ENCODE data around the gene MAL. TPM values are rescaled to one million over a fixed set of nuclear protein-coding genes. Genes with fewer than 3 reads are reported as not detected.
"Not testable (repeated sequence)": the region's sequence is repeated elsewhere in the genome, so short reads cannot be mapped to it uniquely, and the experiment has no call there.

MAL gene
- total RNA-seq, 1 experiment from 2014 or later, result not detected

DNA sequence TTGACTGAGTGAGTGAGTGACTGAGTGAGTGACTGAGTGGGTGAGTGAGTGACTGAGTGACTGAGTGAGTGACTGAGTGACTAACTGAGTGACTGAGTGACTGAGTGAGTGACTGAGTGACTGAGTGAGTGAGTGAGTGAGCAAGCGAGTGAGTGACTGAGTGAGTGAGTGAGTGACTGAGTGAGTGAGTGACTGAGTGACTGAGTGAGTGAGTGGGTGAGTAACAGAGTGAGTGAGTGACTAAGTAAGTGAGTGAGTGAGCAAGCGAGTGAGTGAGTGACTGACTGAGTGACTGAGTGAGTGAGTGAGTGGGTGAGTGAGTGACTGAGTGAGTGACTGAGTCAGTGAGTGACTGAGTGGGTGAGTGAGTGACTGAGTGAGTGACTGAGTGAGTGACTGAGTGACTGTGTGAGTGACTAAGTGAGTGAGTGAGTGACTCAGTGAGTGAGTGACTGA is 11.9 kb downstream of the MAL start:
- H3K9me3 ChIP-seq, result no peaks in the 10 kb centered on the region
- peaks cover 10% of the 10 kb centered on the region for H3K27me3 ChIP-seq
- DNase-seq, result no peak
- no peak overlapping the region for H3K4me3 ChIP-seq
- H3K36me3 ChIP-seq, result no peaks in the 10 kb centered on the region

DNA sequence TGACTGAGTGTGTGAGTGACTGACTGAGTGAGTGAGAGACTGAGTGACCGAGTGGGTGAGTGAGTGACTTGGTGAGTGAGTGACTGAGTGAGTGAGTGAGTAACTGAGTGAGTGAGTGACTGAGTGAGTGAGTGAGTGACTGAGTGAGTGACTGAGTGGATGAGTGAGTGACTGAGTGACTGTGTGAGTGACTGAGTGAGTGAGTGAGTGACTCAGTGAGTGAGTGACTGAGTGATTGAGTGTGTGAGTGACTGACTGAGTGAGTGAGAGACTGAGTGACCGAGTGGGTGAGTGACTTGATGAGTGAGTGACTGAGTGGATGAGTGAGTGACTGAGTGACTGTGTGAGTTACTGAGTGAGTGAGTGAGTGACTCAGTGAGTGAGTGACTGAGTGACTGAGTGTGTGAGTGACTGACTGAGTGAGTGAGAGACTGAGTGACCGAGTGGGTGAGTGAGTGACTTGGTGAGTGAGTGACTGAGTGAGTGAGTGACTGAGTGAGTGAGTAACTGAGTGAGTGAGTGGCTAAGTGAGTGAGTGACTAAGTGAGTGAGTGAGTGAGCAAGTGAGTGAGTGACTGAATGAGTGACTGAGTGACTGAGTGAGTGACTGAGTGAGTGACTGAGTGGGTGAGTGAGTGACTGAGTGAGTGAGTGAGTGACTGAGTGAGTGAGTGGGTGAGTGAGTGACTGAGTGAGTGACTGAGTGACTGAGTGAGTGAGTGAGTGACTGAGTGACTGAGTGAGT is 12.5 kb downstream of the MAL start:
- H3K9me3 ChIP-seq, H3K27me3 ChIP-seq, H3K36me3 ChIP-seq, DNase-seq, H3K4me3 ChIP-seq: not testable (repeated sequence)

DNA sequence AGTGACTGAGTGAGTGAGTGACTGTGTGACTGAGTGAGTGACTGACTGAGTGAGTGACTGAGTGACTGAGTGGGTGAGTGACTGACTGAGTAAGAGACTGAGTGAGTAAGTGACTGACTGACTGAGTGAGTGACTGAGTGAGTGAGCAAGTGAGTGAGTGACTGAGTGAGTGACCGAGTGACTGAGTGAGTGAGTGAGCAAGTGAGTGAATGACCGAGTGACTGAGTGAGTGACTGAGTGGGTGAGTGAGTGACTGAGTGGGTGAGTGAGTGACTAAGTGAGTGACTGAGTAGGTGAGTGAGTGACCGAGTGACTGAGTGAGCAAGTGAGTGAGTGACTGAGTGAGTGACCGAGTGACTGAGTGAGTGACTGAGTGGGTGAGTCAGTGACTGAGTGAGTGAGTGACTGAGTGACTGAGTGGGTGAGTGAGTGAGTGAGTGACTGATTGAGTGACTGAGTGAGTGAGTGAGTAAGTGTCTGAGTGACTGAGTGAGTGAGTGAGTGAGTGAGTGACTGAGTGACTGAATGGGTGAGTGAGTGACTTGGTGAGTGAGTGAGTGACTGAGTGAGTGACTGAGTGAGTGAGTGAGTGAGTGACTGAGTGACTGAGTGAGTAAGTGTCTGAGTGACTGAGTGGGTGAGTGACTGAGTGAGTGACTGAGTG is 13.3 kb downstream of the MAL start:
- no peaks in the 10 kb centered on the region for H3K9me3 ChIP-seq
- H3K36me3 ChIP-seq, result no peaks in the 10 kb centered on the region
- H3K4me3 ChIP-seq, result no peak overlapping the region
- peaks cover 10% of the 10 kb centered on the region for H3K27me3 ChIP-seq
- no peak for DNase-seq

DNA sequence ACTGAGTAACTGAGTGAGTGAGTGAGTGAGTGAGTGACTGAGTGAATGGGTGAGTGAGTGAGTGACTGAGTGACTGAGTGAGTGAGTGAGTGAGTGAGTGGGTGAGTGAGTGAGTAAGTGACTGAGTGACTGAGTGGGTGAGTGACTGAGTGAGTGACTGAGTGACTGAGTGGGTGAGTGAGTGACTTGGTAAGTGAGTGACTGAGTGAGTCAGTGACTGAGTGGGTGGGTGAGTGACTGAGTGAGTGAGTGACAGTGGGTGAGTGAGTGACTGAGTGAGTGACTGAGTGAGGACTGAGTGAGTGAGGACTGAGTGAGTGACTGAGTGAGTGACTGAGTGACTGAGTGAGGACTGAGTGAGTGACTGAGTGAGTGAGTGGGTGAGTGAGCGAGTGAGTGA is 13.9 kb downstream of the MAL start:
- Histone ChIP-seq H3K9me3 (no peaks in the 10 kb centered on the region), H3K27me3 (peaks cover 10% of the 10 kb centered on the region), H3K4me3 (no peak overlapping the region), H3K36me3 (no peaks in the 10 kb centered on the region)
- no peak for DNase-seq

DNA sequence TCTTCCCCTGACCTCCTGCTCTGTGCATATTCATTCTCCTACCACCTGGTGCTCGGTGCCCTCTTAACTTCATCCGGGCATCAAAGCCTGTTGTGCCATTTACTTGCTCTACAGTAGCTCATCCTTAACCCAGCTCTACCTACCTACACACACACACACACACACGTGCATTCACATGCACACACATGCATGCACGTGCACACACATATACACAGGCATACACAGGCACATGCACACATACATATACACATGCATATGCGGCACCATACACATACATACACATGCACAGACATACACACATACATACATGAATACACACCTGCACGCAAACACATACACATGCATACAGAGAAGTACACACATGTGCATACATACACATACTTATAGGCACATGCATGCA is 14.5 kb downstream of the MAL start:
- DNase-seq, result no peak
- no peaks in the 10 kb centered on the region for H3K36me3 ChIP-seq
- H3K4me3 ChIP-seq, result no peak overlapping the region
- peaks cover 7% of the 10 kb centered on the region for H3K27me3 ChIP-seq
- H3K9me3 ChIP-seq, result no peaks in the 10 kb centered on the region

DNA sequence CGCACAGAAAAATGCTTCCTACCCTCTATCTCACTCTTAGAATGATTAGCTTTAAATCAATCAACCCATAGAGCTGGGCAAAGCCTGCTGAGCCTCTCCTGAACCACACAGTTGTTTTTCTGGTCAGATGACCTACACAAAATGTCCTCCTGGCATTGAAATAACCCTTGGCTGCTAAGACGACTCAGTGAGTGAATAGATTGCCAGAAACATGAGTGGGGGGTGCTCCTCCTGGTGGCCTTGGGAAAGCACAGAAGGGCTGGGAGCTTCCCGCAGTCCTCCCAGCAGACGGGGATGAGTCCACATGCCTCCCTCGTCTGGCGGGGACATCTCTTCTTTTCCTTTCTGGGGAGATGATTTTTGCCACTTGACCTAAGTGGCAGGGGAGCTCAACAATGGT is 14.9 kb downstream of the MAL start:
- Histone ChIP-seq H3K9me3 (no peaks in the 10 kb centered on the region), H3K27me3 (peaks cover 5% of the 10 kb centered on the region; the same call in 1 of the 2 replicates), H3K4me3 (no peak overlapping the region), H3K36me3 (no peaks in the 10 kb centered on the region)
- no peak for DNase-seq

DNA sequence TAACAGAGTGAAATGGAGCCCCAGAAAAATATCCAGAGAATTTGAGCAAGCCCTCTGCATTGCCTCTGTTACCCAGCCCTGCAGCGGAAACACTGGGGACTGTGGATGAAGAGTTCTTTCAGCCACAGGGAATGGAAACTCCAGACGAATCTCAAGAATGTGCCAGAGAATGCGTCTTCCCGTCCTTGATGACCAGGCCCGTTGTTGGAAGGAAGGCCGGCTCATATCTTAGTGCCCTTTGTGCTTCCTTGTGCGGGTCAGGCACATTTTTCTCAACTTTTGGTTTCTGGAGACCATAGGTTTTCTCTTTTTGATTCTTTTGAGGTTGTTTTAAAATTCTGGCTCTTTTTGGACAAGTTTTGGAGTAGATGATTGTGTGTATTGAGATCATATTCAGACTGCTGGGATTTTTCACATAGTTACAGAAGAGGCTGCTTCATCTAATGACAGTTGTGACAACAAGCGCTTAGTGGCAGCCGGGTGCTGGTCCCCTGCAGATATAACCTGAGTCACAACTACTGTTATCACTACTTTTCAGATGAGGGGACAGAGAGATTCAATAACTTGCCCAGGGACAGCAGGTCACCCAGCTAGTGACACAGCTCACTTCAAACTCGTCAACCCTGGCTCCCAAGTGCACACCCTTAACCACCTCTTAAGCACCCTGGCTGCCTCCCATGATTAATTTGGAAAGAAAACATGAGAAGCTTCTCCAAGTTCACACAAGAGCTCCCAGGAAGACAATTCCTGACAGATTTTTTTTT is 15.7 kb downstream of the MAL start:
- Histone ChIP-seq H3K4me3 (no peak overlapping the region), H3K36me3 (no peaks in the 10 kb centered on the region), H3K9me3 (no peaks in the 10 kb centered on the region), H3K27me3 (peaks cover 1% of the 10 kb centered on the region; the same call in 1 of the 2 replicates)
- no peak for DNase-seq

DNA sequence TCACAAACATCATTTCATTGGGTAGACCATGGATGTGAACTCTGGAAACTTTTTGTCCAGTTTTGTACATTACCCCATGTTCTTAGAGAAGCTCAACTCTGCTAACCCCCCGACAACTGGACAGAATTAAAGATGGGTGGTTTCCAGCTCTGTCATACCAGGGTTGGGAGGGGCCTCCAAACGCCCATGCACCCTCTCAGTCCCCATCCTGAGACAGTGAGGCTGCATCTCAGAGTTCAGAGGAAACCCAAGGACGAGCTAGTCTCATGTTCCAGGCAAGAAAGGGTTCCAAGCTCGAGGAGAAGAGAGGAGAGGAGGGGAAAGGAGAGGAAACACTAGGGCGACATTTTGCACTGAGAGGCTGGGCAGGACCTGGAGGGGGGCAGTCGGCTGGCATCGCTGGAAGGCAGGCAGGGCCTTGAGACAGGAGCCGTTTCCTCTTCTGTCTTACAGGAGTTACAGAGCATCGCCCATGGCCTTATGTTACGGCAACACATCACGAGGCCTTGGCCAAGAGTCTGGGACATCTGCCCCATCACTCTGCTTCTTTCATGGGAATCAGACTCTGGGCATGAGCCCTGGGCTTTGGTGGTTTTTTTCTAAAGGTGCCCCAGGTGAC is 16.4 kb downstream of the MAL start:
- Histone ChIP-seq H3K36me3 (no peaks in the 10 kb centered on the region), H3K27me3 (no peaks in the 10 kb centered on the region), H3K9me3 (no peaks in the 10 kb centered on the region), H3K4me3 (no peak overlapping the region)
- DNase-seq, result no peak

DNA sequence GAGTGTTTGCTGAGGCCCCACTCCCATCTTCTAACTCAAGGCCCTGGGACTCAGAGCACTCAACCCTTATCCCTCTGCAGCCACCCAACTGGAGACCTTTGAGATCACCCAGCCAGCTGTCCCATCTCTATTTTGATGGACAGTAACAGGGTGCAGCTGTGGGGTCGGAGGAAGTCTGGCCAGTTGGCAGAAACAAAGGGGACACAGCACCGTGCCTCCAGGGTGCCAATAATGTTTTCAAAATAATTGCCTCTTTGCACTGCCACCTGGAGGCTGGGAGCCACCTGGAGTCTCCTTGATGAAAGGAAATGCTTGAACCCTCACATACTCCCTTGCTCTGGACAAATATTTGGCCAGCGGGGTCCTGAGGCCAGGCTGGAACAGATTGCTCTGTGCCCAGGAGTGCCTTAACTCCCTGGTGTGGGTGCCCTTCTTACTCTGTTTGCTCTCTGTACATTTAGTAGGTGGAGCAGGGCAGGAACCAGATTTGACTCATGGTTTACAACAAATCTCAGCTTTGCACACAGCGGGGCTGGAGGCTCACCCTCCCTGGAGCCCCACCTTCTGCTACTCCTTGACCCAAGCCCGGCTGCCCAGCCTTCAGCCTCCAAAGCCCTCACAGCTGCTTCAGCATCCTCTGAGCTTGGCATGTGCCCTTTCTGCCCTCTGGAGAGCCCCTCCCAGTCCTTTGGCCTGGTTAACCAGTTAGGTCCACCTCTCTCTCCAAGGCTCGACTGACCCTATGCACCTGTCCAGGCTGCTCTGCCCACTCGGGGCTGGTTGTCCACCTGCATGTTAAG is 17.2 kb downstream of the MAL start:
- Histone ChIP-seq H3K27me3 (no peaks in the 10 kb centered on the region), H3K36me3 (no peaks in the 10 kb centered on the region), H3K9me3 (no peaks in the 10 kb centered on the region), H3K4me3 (no peak overlapping the region)
- no peak for DNase-seq

DNA sequence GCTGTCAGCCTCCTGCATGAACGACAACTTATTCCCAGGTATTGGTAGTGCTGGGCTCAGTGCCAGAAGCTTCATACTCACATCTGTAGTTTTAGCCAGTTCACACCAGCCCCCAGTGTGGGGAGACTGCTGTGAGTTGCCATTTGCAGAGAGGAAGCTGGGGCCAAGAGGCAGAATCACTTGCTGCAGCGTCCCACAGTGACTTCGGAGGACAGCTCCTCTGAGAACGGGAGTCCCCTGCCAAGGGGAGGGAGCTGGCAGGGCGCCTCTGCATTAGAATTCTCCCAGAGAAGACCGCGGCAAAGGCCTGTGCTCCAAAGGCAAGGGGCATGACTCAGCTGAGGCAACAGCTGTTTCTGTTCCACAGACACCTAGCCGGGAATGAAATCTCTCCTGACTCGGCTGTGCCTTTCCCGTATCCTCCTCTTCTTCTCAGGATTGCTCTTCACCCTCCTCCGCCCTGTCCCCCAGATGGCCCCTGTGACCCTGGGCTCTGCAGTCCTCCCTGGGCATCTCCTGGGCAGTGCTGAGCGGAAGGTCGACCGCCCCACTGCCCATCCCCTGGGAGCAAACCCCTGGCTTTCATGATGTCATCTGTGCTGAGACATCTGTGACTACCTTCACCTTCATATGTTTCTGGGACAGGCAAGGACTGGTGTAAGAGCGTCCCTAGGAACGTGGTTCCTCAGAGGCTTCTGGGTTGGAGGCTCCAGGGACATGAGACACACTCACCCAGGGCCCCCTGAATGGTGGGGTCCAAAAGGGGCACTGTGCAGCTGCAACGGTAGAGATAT is 18.0 kb downstream of the MAL start:
- Histone ChIP-seq H3K27me3 (no peaks in the 10 kb centered on the region), H3K4me3 (no peak overlapping the region), H3K36me3 (no peaks in the 10 kb centered on the region), H3K9me3 (no peaks in the 10 kb centered on the region)
- DNase-seq, result peak; percentile 95

DNA sequence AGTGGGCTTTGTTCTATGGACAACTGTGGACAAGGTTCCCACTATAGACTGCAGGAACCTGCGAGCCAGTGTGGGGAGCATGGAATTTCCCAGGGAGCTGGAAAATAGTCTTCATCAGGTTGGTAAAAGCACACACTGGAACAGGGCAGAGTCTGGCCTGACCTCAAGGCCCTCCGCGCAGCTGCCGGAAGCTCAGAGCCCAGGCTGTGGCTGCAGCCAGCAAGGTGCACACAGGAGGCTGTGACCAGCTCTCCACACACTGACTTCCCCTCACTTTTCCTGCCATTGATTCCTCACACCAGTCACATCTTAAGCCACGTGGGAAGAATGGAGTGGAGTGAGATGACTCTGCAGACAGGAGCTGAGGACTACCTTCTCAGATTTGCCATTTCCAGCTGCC is 19.1 kb downstream of the MAL start:
- no peaks in the 10 kb centered on the region for H3K27me3 ChIP-seq
- DNase-seq, result no peak
- no peak overlapping the region for H3K4me3 ChIP-seq
- H3K9me3 ChIP-seq, result no peaks in the 10 kb centered on the region
- no peaks in the 10 kb centered on the region for H3K36me3 ChIP-seq

DNA sequence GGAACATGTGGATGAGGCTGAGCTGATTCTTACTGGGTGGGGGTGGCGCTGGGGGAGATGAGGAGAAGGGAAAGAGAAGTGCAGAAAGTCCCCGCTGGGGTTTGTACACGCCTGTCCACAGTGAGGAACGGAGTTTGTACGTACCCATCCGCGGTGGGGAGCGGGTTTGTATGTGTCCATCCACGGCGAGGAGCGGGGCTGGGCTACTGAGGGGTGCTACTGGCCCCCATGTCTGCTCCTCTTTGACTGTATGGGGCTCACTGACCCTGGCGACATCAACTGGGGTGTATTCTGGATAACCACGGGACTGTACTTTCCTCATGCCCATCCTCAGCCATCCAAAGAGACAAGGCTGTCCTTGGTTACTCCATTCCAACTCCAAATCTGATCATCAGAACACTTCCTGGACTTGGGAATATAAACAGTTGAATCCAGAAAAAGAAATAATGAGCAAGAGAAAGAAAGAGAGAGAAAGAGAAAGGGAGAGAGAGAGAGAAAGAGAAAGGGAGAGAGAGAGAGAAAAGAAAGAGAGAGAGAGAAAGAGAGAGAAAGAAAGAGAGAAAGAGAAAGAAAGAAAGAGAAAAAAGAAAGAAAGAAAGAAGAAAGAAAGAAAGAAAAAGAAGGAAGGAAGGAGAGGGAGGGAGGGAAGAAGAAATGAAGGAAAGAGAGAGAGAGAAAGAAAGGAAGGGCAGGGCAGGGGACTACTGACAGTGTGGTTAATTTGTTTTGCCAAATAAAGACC is 21.0 kb downstream of the MAL start:
- Histone ChIP-seq H3K9me3 (no peaks in the 10 kb centered on the region), H3K36me3 (no peaks in the 10 kb centered on the region), H3K27me3 (no peaks in the 10 kb centered on the region; the same call in 1 of the 2 replicates), H3K4me3 (no peak overlapping the region)
- DNase-seq, result no peak

DNA sequence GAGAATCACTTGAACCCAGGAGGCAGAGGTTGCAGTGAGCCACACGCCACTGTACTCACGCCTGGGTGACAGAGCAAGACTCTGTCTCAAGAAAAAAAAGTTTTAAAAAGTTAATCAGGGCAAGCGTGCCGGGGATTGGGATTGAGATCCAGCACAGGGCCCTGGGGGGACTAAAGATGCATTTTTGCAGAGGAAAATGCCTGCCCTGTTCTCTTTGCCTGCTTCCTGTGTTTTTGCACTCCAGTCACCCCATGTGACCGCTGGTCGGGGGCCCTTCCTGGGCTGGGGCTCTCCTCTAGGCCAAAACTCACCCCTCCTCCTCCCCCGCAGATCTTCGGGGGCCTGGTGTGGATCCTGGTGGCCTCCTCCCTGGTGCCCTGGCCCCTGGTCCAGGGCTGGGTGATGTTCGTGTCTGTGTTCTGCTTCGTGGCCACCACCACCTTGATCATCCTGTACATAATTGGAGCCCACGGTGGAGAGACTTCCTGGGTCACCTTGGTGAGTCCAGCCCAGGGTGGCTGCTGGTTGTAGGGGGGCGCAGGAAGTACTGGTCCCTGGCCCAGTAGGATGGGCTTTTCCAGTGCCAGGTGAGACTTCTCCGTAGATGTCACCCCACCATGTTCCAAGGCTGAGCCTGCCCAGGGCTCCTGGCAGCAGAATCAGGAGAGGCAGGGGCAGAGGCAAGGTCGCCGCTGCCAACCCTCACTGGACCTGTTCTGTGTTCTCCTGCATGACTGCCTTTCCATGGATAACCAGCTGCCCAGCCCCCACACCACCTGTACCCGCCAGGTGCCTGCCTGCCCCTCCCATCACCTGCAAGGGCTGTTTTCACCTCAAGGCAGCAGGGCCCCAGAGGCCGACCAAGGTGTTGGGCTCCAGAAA is 22.4 kb downstream of the MAL start:
- Histone ChIP-seq H3K4me3 (no peak overlapping the region), H3K9me3 (no peaks in the 10 kb centered on the region), H3K27me3 (no peaks in the 10 kb centered on the region; the same call in 1 of the 2 replicates), H3K36me3 (no peaks in the 10 kb centered on the region)
- no peak for DNase-seq
